IPS-11a (cell line): ENCODE results near the gene MST1.

Source experiments
- H3K4me3 ChIP-seq: one replicate; pipeline ENCODE4 v1.5.1; 2013; ENCODE audit warnings: low read depth, low read length, control low read depth

MST1 gene

GRCh38 chr3:49718858-49719213 lies 29.6 kb upstream of the MST1 start:
- H3K4me3 ChIP-seq = peak overlapping the region; percentile 70

GRCh38 chr3:49717959-49718857 lies 28.9 kb upstream of the MST1 start:
- H3K4me3 ChIP-seq = no peak overlapping the region

GRCh38 chr3:49717211-49717958 lies 28.1 kb upstream of the MST1 start:
- H3K4me3 ChIP-seq = no peak overlapping the region

- H3K4me3 ChIP-seq = no peak overlapping the region
These were observed 27.5 kb upstream of the MST1 start for GRCh38 chr3:49716691-49717210.

- H3K4me3 ChIP-seq = no peak overlapping the region
These were observed 26.9 kb upstream of the MST1 start for GRCh38 chr3:49716169-49716568.

- H3K4me3 ChIP-seq = no peak overlapping the region
These were observed 26.4 kb upstream of the MST1 start for GRCh38 chr3:49715611-49716121.

- H3K4me3 ChIP-seq = no peak overlapping the region
These were observed 25.7 kb upstream of the MST1 start for GRCh38 chr3:49714728-49715550.

GRCh38 chr3:49713336-49714105 lies 24.2 kb upstream of the MST1 start:
- no peak overlapping the region for H3K4me3 ChIP-seq

- H3K4me3 ChIP-seq = no peak overlapping the region
These were observed 23.5 kb upstream of the MST1 start for GRCh38 chr3:49712631-49713317.

GRCh38 chr3:49712166-49712565 lies 22.9 kb upstream of the MST1 start:
- H3K4me3 ChIP-seq = no peak overlapping the region

GRCh38 chr3:49711489-49711888 lies 22.2 kb upstream of the MST1 start:
- H3K4me3 ChIP-seq = no peak overlapping the region

- no peak overlapping the region for H3K4me3 ChIP-seq
These were observed 20.6 kb upstream of the MST1 start for GRCh38 chr3:49709852-49710251.

- no peak overlapping the region for H3K4me3 ChIP-seq
These were observed 17.8 kb upstream of the MST1 start for GRCh38 chr3:49707113-49707480.

- no peak overlapping the region for H3K4me3 ChIP-seq
These were observed 17.3 kb upstream of the MST1 start for GRCh38 chr3:49706456-49707112.

- no peak overlapping the region for H3K4me3 ChIP-seq
These were observed 16.2 kb upstream of the MST1 start for GRCh38 chr3:49705390-49705960.

GRCh38 chr3:49704629-49705028 lies 15.4 kb upstream of the MST1 start:
- no peak overlapping the region for H3K4me3 ChIP-seq

GRCh38 chr3:49703956-49704355 lies 14.7 kb upstream of the MST1 start:
- H3K4me3 ChIP-seq = no peak overlapping the region

- H3K4me3 ChIP-seq = no peak overlapping the region
These were observed 14.2 kb upstream of the MST1 start for GRCh38 chr3:49703443-49703927.

GRCh38 chr3:49702672-49703071 lies 13.4 kb upstream of the MST1 start:
- no peak overlapping the region for H3K4me3 ChIP-seq
